COLO829 (cell line): ENCODE data around the gene VCL.
"Not testable (repeated sequence)": the region's sequence is repeated elsewhere in the genome, so short reads cannot be mapped to it uniquely, and the experiment has no call there.

Experiments
- DNase-seq: peaks from one replicate; pipeline ENCODE4 v3.0.0; 2012; ENCODE audit warnings: low spot score

The VCL gene

GRCh38 chr10:73997787-73998622 lies at the start of gene VCL:
VCL (plus strand) TSS chr10:73998116; CDS start chr10:73998208, 92 bp downstream.
- DNase-seq: peak; percentile 88

- no peak for DNase-seq
Measured at GRCh38 chr10:73948947-73949633, 48.8 kb upstream of the VCL start.

- DNase-seq: no peak
Measured at GRCh38 chr10:73950155-73950948, 47.6 kb upstream of the VCL start.

- no peak for DNase-seq
Measured at GRCh38 chr10:73953665-73954064, 44.3 kb upstream of the VCL start.

GRCh38 chr10:73954737-73955136 lies 43.2 kb upstream of the VCL start:
- DNase-seq: no peak

- no peak for DNase-seq
Measured at GRCh38 chr10:73955719-73956118, 42.2 kb upstream of the VCL start.

GRCh38 chr10:73956476-73957359 lies 41.2 kb upstream of the VCL start:
- peak; percentile 64 for DNase-seq

GRCh38 chr10:73959484-73960243 lies 38.3 kb upstream of the VCL start:
- DNase-seq: no peak

GRCh38 chr10:73962386-73962785 lies 35.5 kb upstream of the VCL start:
- DNase-seq: no peak

- not testable (repeated sequence) for DNase-seq
Measured at GRCh38 chr10:73963533-73963932, 34.4 kb upstream of the VCL start.

GRCh38 chr10:73964743-73965142 lies 33.2 kb upstream of the VCL start:
- DNase-seq: no peak

- DNase-seq: not testable (repeated sequence)
Measured at GRCh38 chr10:73965267-73965889, 32.5 kb upstream of the VCL start.

- peak; percentile 64 for DNase-seq
Measured at GRCh38 chr10:73965890-73966768, 31.8 kb upstream of the VCL start.

GRCh38 chr10:73967022-73967429 lies 30.9 kb upstream of the VCL start:
- DNase-seq: no peak

GRCh38 chr10:73967544-73967943 lies 30.4 kb upstream of the VCL start:
- DNase-seq: no peak

GRCh38 chr10:73968098-73968521 lies 29.8 kb upstream of the VCL start:
- no peak for DNase-seq

GRCh38 chr10:73969224-73969841 lies 28.6 kb upstream of the VCL start:
- DNase-seq: no peak

- no peak for DNase-seq
Measured at GRCh38 chr10:73970845-73971244, 27.1 kb upstream of the VCL start.
